ENCODE results near the gene COX4I1. TPM values are rescaled to one million over a fixed set of nuclear protein-coding genes. Genes with fewer than 3 reads are reported as not detected.

The COX4I1 gene
- total RNA-seq, 1 donor = 322 TPM

- Histone ChIP-seq H3K27me3 (ENCODE audit: insufficient read depth, low read length) (no peaks in the 10 kb centered on the region), H3K4me3 (ENCODE audit: low read length) (no peak overlapping the region)
Measured at GRCh38 chr16:85844786-85845185, 45.3 kb downstream of the COX4I1 start.

GRCh38 chr16:85845266-85845665, 45.8 kb downstream of the COX4I1 start:
- Histone ChIP-seq H3K4me3 (ENCODE audit: low read length) (no peak overlapping the region), H3K27me3 (ENCODE audit: insufficient read depth, low read length) (no peaks in the 10 kb centered on the region), H3K4me1 (ENCODE audit: insufficient read depth, low read length) (peaks cover 28% of the 10 kb centered on the region), H3K9me3 (ENCODE audit: low read depth, low read length) (no peaks in the 10 kb centered on the region)

More at GRCh38 chr16:85844786-85845185, 45.3 kb downstream of the COX4I1 start:
- Histone ChIP-seq H3K4me1 (ENCODE audit: insufficient read depth, low read length) (peaks cover 27% of the 10 kb centered on the region), H3K9me3 (ENCODE audit: low read depth, low read length) (no peaks in the 10 kb centered on the region)

DNA sequence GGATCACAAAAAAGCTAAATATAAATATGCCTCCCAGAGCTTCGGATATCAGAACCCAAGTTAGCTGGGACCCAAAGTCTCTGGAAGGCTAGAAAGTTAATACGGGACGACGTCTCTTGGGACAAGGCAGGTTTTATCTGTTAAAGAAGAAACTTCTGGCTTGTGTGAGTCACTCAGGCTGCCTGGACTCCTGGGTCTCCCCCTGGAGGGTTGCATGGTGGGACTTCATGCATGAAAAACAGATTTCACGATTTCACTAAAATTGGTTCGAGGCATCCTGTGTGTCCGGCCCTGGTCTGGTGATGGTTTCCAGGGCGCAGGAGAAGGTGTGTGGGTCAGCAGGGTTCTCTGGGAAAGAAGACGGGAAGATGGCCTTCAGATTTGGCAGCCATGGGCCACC, 47.0 kb downstream of the COX4I1 start:
- no peaks in the 10 kb centered on the region for H3K27me3 ChIP-seq (ENCODE audit: insufficient read depth, low read length)
- H3K4me1 ChIP-seq (ENCODE audit: insufficient read depth, low read length) = peaks cover 40% of the 10 kb centered on the region
- H3K9me3 ChIP-seq (ENCODE audit: low read depth, low read length) = no peaks in the 10 kb centered on the region
- H3K4me3 ChIP-seq (ENCODE audit: low read length) = no peak overlapping the region

- H3K4me3 ChIP-seq (ENCODE audit: low read length) = no peak overlapping the region
- no peaks in the 10 kb centered on the region for H3K27me3 ChIP-seq (ENCODE audit: insufficient read depth, low read length)
- H3K4me1 ChIP-seq (ENCODE audit: insufficient read depth, low read length) = peaks cover 45% of the 10 kb centered on the region
- H3K9me3 ChIP-seq (ENCODE audit: low read depth, low read length) = no peaks in the 10 kb centered on the region
Measured at GRCh38 chr16:85847036-85847435, 47.5 kb downstream of the COX4I1 start.

- no peaks in the 10 kb centered on the region for H3K27me3 ChIP-seq (ENCODE audit: insufficient read depth, low read length)
- H3K4me3 ChIP-seq (ENCODE audit: low read length) = no peak overlapping the region
- no peaks in the 10 kb centered on the region for H3K9me3 ChIP-seq (ENCODE audit: low read depth, low read length)
- peaks cover 54% of the 10 kb centered on the region for H3K4me1 ChIP-seq (ENCODE audit: insufficient read depth, low read length)
Measured at GRCh38 chr16:85847681-85848601, 48.4 kb downstream of the COX4I1 start.

DNA sequence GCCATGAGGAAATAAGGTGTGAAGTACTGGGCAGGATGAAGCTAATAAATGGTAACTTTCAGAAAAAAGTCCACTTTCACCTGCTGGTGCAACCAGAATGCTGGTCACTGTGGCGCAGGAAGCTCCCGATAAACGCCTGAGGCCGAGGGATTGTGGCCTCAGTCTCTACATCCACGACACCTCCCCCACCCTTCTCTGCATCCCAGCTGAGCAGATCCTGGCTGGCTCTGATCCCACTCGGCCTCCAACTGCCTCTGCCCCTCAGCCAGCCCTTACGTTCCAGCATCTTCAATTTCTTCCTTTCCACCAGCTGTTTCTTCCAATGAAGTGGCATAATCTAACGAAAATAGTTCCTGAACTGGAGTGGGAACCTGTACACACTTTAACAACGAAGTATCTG, 49.5 kb downstream of the COX4I1 start:
- peaks cover 65% of the 10 kb centered on the region for H3K4me1 ChIP-seq (ENCODE audit: insufficient read depth, low read length)

GRCh38 chr16:85849388-85849787, 49.9 kb downstream of the COX4I1 start:
- Histone ChIP-seq H3K9me3 (ENCODE audit: low read depth, low read length) (no peaks in the 10 kb centered on the region), H3K27me3 (ENCODE audit: insufficient read depth, low read length) (no peaks in the 10 kb centered on the region), H3K4me3 (ENCODE audit: low read length) (no peak overlapping the region), H3K4me1 (ENCODE audit: insufficient read depth, low read length) (peaks cover 67% of the 10 kb centered on the region)

More for the DNA sequence above, 49.5 kb downstream of the COX4I1 start:
- H3K9me3 ChIP-seq (ENCODE audit: low read depth, low read length) = no peaks in the 10 kb centered on the region
- H3K27me3 ChIP-seq (ENCODE audit: insufficient read depth, low read length) = no peaks in the 10 kb centered on the region
- H3K4me3 ChIP-seq (ENCODE audit: low read length) = no peak overlapping the region

DNA sequence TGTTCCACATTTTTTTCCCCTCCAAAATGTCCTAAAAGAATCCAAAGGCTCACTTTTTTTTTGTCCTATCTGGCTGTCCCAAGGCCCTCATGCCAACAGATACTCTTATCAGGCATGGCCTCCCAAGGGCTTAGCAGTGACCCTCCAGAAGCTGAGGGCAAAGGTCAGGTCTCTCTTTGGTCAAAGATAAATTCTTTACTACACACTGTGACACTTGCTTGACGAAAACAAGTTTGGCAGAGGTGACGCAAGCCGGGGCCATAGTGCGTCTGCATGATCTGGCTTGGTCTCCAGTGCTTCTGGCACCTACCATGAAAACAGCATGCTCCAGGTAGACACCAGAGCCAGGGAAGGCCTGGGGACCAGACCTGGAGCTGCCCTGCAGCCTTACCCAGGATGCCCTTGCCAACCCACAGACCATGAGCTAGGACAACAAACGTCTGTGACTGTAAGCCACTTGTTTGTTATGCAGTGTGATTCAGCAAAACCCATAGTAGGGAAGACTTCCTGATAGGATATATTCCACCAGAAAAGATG, 50.9 kb downstream of the COX4I1 start:
- H3K27me3 ChIP-seq (ENCODE audit: insufficient read depth, low read length) = no peaks in the 10 kb centered on the region
- peaks cover 67% of the 10 kb centered on the region for H3K4me1 ChIP-seq (ENCODE audit: insufficient read depth, low read length)
- H3K9me3 ChIP-seq (ENCODE audit: low read depth, low read length) = no peaks in the 10 kb centered on the region
- H3K4me3 ChIP-seq (ENCODE audit: low read length) = no peak overlapping the region

DNA sequence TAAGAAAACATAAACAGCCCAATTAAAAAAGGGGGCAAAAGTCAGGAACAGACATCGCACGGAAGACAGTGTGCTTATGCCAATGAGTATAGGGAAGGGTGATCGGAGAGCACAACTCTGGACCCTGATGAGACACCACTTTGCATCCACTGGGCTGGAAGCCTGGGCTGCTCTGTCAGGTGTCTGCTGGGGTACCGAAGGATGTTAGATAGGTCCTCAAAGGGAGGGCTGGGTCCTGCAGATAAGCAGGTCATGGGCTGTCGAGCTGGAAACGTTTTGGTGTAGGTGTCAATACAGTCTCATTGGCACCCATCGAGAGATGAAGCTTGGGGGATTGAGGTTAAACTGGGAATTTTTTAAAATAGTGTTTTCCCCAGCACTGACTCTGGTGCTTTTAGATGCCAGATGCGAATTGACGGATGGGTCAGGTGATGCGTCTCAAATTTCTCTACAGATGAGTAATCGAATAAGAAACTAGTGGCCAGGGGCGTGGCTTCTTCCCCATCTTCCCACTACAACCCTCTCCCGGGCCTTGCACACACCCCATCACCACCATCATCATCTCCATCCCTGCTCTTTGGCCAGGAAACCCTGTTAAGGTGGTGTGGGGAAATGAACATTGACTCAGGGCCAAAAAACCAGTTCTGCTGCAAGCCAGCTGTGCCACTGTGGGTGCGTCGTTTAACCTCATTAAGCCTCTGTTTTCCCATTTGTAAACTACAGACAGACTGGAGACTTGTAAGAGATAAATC, 51.7 kb downstream of the COX4I1 start:
- no peaks in the 10 kb centered on the region for H3K9me3 ChIP-seq (ENCODE audit: low read depth, low read length)
- no peaks in the 10 kb centered on the region for H3K27me3 ChIP-seq (ENCODE audit: insufficient read depth, low read length)
- H3K4me1 ChIP-seq (ENCODE audit: insufficient read depth, low read length) = peaks cover 75% of the 10 kb centered on the region
- no peak overlapping the region for H3K4me3 ChIP-seq (ENCODE audit: low read length)

- no peak overlapping the region for H3K4me3 ChIP-seq (ENCODE audit: low read length)
- H3K27me3 ChIP-seq (ENCODE audit: insufficient read depth, low read length) = no peaks in the 10 kb centered on the region
- no peaks in the 10 kb centered on the region for H3K9me3 ChIP-seq (ENCODE audit: low read depth, low read length)
- peaks cover 86% of the 10 kb centered on the region for H3K4me1 ChIP-seq (ENCODE audit: insufficient read depth, low read length)
Measured at GRCh38 chr16:85853547-85854545, 54.4 kb downstream of the COX4I1 start.

- Histone ChIP-seq H3K4me1 (ENCODE audit: insufficient read depth, low read length) (peaks cover 90% of the 10 kb centered on the region), H3K9me3 (ENCODE audit: low read depth, low read length) (no peaks in the 10 kb centered on the region), H3K27me3 (ENCODE audit: insufficient read depth, low read length) (no peaks in the 10 kb centered on the region), H3K4me3 (ENCODE audit: low read length) (no peak overlapping the region)
Measured at GRCh38 chr16:85854935-85855334, 55.4 kb downstream of the COX4I1 start.

DNA sequence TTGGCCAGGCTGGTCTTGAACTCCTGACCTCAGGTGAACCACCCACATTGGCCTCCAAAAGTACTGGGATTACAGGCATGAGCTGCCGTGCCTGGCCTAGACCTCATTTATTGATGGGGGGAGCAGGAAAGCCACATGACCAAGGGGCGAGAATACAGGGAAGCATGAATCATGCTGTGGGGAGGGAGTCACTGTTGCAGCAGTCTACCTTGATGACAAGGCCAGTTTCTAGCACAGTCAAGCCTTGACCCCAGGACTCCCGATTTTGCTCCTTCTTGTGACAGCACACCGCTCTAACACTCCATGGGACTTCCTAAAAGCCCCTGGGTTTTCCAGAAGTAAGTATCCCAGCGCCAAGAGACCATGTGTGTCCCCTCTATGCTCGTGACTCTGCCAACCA, 56.6 kb downstream of the COX4I1 start:
- Histone ChIP-seq H3K4me1 (ENCODE audit: insufficient read depth, low read length) (peaks cover 86% of the 10 kb centered on the region), H3K27me3 (ENCODE audit: insufficient read depth, low read length) (no peaks in the 10 kb centered on the region), H3K4me3 (ENCODE audit: low read length) (no peak overlapping the region), H3K9me3 (ENCODE audit: low read depth, low read length) (no peaks in the 10 kb centered on the region)

DNA sequence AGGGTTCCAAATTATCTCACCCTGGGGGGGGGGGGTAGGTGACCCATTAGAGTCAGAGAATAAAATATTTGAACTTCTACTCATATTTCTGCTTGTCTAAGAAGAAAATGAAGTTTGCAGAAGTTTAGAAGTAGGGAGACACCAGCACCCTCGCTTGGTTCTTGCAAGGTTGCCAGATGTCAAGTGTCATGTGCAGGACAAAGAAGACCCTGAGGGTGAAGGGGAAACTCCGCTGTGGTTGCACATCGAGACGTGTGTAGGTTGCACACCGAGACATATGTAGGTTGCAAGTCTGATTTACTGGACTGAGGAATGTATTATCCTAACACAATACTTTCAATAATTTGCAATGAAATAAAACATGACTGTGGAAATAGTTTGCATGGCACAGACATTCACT, 57.1 kb downstream of the COX4I1 start:
- H3K27me3 ChIP-seq (ENCODE audit: insufficient read depth, low read length) = no peaks in the 10 kb centered on the region
- H3K9me3 ChIP-seq (ENCODE audit: low read depth, low read length) = no peaks in the 10 kb centered on the region
- peaks cover 81% of the 10 kb centered on the region for H3K4me1 ChIP-seq (ENCODE audit: insufficient read depth, low read length)
- H3K4me3 ChIP-seq (ENCODE audit: low read length) = no peak overlapping the region
